Fibroblast of mammary gland (primary cell): Measurements from ENCODE around the gene NOL4L.
"Not testable (repeated sequence)": the region's sequence is repeated elsewhere in the genome, so short reads cannot be mapped to it uniquely, and the experiment has no call there.

Experiments
- DNase-seq: peaks from one replicate; pipeline ENCODE4 v3.0.0-alpha.2; 2010; ENCODE audit warnings: low read depth
- H3K4me3 ChIP-seq: 2 replicates; pipeline ENCODE4 v1.5.1; 2011; ENCODE audit warnings: low read depth, mild to moderate bottlenecking, low read length, moderate library complexity; ENCODE audit not compliant: control insufficient read depth
- TF ChIP-seq, protein P1 (sequence below): conservative IDR thresholded peaks from 2 replicates; pipeline ENCODE4 v1.5.1; 2011; ENCODE audit warnings: low read depth, low read length, inconsistent platforms; ENCODE audit not compliant: control insufficient read depth, insufficient read depth

Gene NOL4L

DNA sequence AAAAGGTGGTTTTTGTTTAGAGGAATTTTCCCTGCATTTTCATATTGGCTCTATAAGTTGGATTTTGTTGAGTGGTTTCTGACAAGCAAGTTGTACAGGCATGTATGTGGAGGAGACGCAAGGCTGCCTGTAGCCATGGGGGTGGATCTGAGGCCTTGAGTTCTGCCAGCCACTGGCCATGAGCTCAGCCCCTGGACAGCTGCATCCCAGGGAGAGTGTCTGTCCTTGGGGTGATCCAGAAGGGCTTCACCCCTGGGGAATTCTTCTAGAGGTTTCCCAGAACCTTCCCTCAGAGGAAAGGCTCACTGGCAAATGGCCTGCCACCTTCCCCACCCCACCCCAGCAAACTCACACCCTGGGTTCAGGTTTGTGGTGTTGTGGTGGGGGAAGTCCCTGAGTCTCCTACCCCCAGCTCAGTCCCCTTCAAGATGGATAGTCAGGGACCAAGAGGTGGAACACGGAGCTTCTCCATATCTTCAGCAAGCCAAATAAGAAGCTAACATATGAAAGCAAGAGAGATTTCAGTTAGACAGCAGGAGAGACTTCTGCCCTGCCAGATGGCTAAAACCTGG is 11.6 kb upstream of the NOL4L start:
- TF ChIP-seq, protein P1, sequence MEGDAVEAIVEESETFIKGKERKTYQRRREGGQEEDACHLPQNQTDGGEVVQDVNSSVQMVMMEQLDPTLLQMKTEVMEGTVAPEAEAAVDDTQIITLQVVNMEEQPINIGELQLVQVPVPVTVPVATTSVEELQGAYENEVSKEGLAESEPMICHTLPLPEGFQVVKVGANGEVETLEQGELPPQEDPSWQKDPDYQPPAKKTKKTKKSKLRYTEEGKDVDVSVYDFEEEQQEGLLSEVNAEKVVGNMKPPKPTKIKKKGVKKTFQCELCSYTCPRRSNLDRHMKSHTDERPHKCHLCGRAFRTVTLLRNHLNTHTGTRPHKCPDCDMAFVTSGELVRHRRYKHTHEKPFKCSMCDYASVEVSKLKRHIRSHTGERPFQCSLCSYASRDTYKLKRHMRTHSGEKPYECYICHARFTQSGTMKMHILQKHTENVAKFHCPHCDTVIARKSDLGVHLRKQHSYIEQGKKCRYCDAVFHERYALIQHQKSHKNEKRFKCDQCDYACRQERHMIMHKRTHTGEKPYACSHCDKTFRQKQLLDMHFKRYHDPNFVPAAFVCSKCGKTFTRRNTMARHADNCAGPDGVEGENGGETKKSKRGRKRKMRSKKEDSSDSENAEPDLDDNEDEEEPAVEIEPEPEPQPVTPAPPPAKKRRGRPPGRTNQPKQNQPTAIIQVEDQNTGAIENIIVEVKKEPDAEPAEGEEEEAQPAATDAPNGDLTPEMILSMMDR = no peak
- DNase-seq = no peak
- H3K4me3 ChIP-seq = no peak overlapping the region

DNA sequence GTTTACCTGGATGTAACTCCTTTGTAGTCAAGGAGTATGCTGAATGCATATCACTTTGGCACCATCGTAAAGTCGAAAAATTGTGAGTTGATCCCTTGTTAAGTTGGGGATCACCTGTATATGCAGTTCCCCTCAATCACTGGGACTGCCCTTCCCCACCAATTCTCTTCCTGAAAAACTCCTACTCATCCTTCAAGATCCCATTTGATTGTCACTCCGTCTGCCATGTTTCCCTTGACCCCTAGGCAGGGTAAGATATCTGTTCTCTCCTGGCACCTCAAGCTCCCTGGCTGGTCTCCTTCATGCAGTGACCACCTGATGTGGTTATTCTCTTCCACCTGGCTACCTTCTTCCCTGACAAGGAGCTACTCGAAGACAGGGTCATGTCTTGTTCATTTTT is 10.0 kb upstream of the NOL4L start:
- no peak for DNase-seq
- no peak overlapping the region for H3K4me3 ChIP-seq
- TF ChIP-seq, protein P1 = no peak

DNA sequence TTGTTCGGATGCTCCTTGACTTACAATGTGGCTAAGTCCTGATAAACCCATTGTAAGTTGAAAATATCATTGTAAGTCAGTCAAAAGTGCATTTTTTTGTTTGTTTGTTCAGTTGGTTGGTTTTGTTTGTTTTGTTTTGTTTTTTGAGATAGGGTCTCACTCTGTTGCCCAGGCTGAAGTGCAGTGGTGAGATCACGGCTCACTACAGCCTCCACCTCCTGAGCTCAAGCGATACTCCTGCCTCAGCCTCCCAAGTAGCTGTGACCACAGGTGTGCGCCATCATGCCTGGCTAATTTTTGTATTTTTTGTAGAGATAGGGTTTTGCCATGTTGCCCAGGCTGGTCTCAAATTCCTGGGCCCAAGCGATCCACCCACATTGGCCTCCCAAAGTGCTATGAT is 9.5 kb upstream of the NOL4L start:
- DNase-seq, H3K4me3 ChIP-seq: not testable (repeated sequence)

DNA sequence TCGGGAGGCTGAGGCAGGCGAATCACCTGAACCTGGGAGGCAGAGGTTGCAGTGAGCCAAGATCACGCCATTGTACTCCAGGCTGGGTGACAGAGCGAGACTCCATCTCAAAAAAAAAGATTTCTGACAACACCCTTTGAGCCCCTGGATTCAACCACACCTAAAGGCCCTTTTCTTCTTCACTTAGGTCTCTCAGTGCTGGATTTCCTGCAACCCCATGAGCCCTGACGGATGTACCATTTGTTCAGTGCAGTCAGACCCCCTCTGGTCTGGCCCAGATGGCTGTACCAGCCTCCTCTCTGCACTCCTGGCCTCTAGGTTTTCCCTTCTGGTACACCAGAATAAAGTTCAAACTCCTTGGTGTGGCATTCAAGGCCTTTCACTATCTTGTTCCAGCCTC is 9.1 kb upstream of the NOL4L start:
- DNase-seq = no peak
- TF ChIP-seq, protein P1 = no peak
- H3K4me3 ChIP-seq = no peak overlapping the region

DNA sequence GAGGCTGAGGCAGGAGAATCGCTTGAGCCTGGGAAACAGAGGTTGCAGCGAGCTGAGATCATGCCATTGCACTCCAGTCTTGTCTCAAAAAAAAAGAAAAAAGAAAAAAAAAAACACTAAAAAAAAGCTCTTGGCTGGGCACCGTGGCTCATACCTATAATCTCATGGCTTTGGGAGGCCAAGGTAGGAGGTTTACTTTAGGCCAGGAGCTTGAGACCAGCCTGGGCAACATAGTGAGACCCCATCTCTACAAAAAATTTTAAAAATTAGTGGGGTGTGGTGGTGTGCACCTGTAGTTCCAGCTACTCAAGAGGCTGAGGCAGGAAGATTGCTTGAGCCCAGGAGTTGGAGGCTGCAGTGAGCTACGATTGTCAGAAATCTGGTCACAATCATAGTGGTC is 7.5 kb upstream of the NOL4L start:
- H3K4me3 ChIP-seq, DNase-seq: not testable (repeated sequence)

DNA sequence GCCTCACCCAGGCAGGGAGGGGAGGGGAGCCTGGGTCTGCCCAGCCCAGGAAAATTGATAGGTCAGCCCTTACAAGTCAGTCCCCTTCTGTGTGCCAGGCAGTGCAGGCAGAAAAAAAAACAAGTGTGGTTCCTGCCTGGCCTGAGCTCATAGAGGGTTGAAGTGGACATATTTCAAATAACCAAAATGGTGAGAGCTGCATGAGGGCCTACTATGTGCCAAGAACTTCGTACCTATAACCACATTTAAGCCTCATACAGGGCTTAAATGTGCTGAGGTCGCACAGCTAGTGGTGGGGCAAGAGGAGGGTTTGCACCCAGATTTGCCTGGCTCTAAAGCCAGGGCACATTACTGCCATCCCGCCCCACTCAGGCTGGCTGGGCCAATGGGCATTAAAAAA is 6.9 kb upstream of the NOL4L start:
- H3K4me3 ChIP-seq = no peak overlapping the region
- DNase-seq = no peak
- TF ChIP-seq, protein P1 = no peak

DNA sequence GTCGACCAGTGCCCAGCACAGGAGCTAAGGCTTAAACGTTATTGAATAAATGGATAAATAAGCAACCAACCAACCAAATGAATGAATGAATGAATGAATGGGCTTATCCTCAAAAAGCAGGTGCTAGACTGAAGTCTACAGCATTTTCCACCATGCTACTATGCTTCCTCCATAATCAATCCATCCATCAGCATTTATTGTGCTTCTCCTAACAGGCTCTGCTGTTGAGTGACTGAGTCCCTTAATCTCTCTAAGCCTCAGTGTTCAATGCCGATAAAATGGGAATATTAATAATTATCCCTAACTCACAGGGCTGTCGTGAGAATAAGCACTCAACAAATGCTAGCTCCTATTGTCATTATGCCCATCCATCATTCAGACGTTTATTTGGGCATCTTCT is 4.6 kb upstream of the NOL4L start:
- DNase-seq = no peak
- H3K4me3 ChIP-seq = no peak overlapping the region
- TF ChIP-seq, protein P1 = no peak

DNA sequence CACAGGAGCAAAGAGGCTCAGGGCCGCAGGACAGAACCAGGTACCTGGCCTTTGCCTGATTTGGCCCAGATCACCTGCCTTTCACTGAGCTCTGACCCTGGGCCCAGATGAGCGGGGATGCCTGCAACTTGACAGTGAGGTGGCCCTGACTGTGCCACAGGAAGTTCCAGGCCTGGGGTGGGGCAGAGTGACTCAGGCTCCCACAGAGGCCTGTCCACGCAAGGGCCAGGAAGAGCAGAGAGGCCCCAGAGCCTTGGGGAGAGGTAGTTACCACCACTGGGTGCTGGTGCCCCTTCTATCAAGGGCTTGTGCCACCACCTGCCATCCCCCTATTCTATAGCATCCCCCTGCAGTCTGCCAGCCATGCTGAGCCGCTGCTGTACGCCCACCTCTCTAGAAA is 4.1 kb upstream of the NOL4L start:
- no peak for DNase-seq
- H3K4me3 ChIP-seq = no peak overlapping the region
- TF ChIP-seq, protein P1 = no peak
